HEK293 (cell line): ENCODE measurements around the gene DAO.

Experiments
- CTCF ChIA-PET: fragments of 350-600 bp; formaldehyde crosslinking; extraction: SDS; loops from one replicate; lab custom pipeline; 2021; ENCODE audit warnings: antibody characterized with exemption; lab: Yijun Ruan, JAX
- POLR2A ChIA-PET: fragments of 300-600 bp; formaldehyde crosslinking; extraction: SDS; loops from one replicate; lab custom pipeline; 2020; ENCODE audit warnings: antibody characterized with exemption, inconsistent platforms; lab: Yijun Ruan, JAX
- H3K27ac ChIP-seq: fragments of 200-500 bp; sonication (Bioruptor generic); 2 replicates; pipeline ENCODE4 v1.5.1; 2014; ENCODE audit warnings: low read depth, low read length, control low read depth, inconsistent platforms; ENCODE audit errors: extremely low read depth
- H3K36me3 ChIP-seq, 2 experiments: fragments of 200-500 bp in 1 of 2; sonication (Bioruptor generic) in 1 of 2; 1 replicate in 1 of 2; 2 replicates in 1 of 2; pipeline ENCODE4 v1.5.1; 2014 to 2017; ENCODE audit warnings: inconsistent platforms in 2 of 2, low read length in 2 of 2; ENCODE audit not compliant: control insufficient read depth in 2 of 2, insufficient read depth in 1 of 2
- H3K4me1 ChIP-seq: fragments of 200-500 bp; sonication (Bioruptor generic); 2 replicates; pipeline ENCODE4 v1.5.1; 2014; ENCODE audit warnings: mild to moderate bottlenecking, low read length, inconsistent platforms; ENCODE audit not compliant: control insufficient read depth, insufficient read depth
- H3K4me3 ChIP-seq: 2 replicates; pipeline ENCODE4 v1.5.1; 2011; ENCODE audit warnings: low read depth, mild to moderate bottlenecking, control low read depth, low read length, moderate library complexity
- H3K9me3 ChIP-seq: fragments of 200-500 bp; sonication (Bioruptor generic); 2 replicates; pipeline ENCODE4 v1.5.1; 2014; ENCODE audit warnings: low read depth, low read length, inconsistent platforms; ENCODE audit not compliant: control insufficient read depth, insufficient read depth
- GLI4 ChIP-seq: fragments of 450-650 bp; formaldehyde crosslinking; IDR thresholded peaks from 2 replicates; pipeline ENCODE4 v1.5.1; 2016; ENCODE audit warnings: missing biosample characterization, missing genetic modification characterization
- KLF10 ChIP-seq: fragments of 450-650 bp; IDR thresholded peaks from 2 replicates; pipeline ENCODE4 v1.5.1; 2018; ENCODE audit warnings: missing biosample characterization, mild to moderate bottlenecking, missing genetic modification characterization
- KLF7 ChIP-seq: fragments of 450-650 bp; formaldehyde crosslinking; IDR thresholded peaks from 2 replicates; pipeline ENCODE4 v1.5.1; 2016; ENCODE audit warnings: missing biosample characterization, missing genetic modification characterization, borderline replicate concordance
- PRDM10 ChIP-seq: fragments of 450-650 bp; formaldehyde crosslinking; IDR thresholded peaks from 2 replicates; pipeline ENCODE4 v1.5.1; 2016; ENCODE audit warnings: missing biosample characterization, missing genetic modification characterization
- PRDM6 ChIP-seq: fragments of 450-650 bp; formaldehyde crosslinking; IDR thresholded peaks from 2 replicates; pipeline ENCODE4 v1.5.1; 2017; ENCODE audit warnings: missing biosample characterization, missing genetic modification characterization
- REPIN1 ChIP-seq: fragments of 450-650 bp; formaldehyde crosslinking; IDR thresholded peaks from 2 replicates; pipeline ENCODE4 v1.5.1; 2017; ENCODE audit warnings: missing biosample characterization, missing genetic modification characterization, low read depth
- SP7 ChIP-seq: fragments of 450-650 bp; formaldehyde crosslinking; IDR thresholded peaks from 2 replicates; pipeline ENCODE4 v1.5.1; 2016; ENCODE audit warnings: missing biosample characterization, missing genetic modification characterization
- YY2 ChIP-seq: fragments of 450-650 bp; formaldehyde crosslinking; IDR thresholded peaks from 2 replicates; pipeline ENCODE4 v1.5.1; 2016; ENCODE audit warnings: missing biosample characterization, missing genetic modification characterization
- ZFHX2 ChIP-seq: fragments of 450-650 bp; formaldehyde crosslinking; conservative IDR thresholded peaks from 2 replicates; pipeline ENCODE4 v1.5.1; 2016; ENCODE audit warnings: missing biosample characterization, missing genetic modification characterization
- ZNF10 ChIP-seq: fragments of 450-650 bp; formaldehyde crosslinking; IDR thresholded peaks from 2 replicates; pipeline ENCODE4 v1.5.1; 2017; ENCODE audit warnings: missing biosample characterization, missing genetic modification characterization
- ZNF121 ChIP-seq: fragments of 450-650 bp; formaldehyde crosslinking; IDR thresholded peaks from 2 replicates; pipeline ENCODE4 v1.5.1; 2016; ENCODE audit warnings: missing biosample characterization, missing genetic modification characterization
- ZNF16 ChIP-seq: fragments of 450-650 bp; formaldehyde crosslinking; IDR thresholded peaks from 2 replicates; pipeline ENCODE4 v1.5.1; 2016; ENCODE audit warnings: low read depth, missing biosample characterization, missing genetic modification characterization
- ZNF202 ChIP-seq: fragments of 450-650 bp; formaldehyde crosslinking; IDR thresholded peaks from 2 replicates; pipeline ENCODE4 v1.5.1; 2016; ENCODE audit warnings: missing biosample characterization, missing genetic modification characterization, borderline replicate concordance
- ZNF560 ChIP-seq: fragments of 450-650 bp; formaldehyde crosslinking; IDR thresholded peaks from 2 replicates; pipeline ENCODE4 v1.5.1; 2017; ENCODE audit warnings: missing biosample characterization, missing genetic modification characterization, borderline replicate concordance
- ZNF600 ChIP-seq: fragments of 450-650 bp; formaldehyde crosslinking; IDR thresholded peaks from 2 replicates; pipeline ENCODE4 v1.5.1; 2016; ENCODE audit warnings: missing biosample characterization, missing genetic modification characterization
- ZNF621 ChIP-seq: fragments of 450-650 bp; formaldehyde crosslinking; IDR thresholded peaks from 2 replicates; pipeline ENCODE4 v1.5.1; 2017; ENCODE audit warnings: missing biosample characterization, missing genetic modification characterization
- ZNF76 ChIP-seq: fragments of 450-650 bp; formaldehyde crosslinking; IDR thresholded peaks from 2 replicates; pipeline ENCODE4; 2016; ENCODE audit warnings: low read depth, missing biosample characterization, missing genetic modification characterization, borderline replicate concordance
- ZNF843 ChIP-seq: fragments of 450-650 bp; formaldehyde crosslinking; IDR thresholded peaks from 2 replicates; pipeline ENCODE4 v1.5.1; 2016; ENCODE audit warnings: missing biosample characterization, missing genetic modification characterization
- ZXDB ChIP-seq: fragments of 450-650 bp; formaldehyde crosslinking; IDR thresholded peaks from 2 replicates; pipeline ENCODE4 v1.5.1; 2016; ENCODE audit warnings: missing biosample characterization, missing genetic modification characterization
- TF ChIP-seq, protein P1 (sequence below): fragments of 450-650 bp; formaldehyde crosslinking; IDR thresholded peaks from 2 replicates; pipeline ENCODE4 v1.5.1; 2017; ENCODE audit warnings: missing biosample characterization, missing genetic modification characterization
- TF ChIP-seq, protein P2 (sequence below): fragments of 450-650 bp; formaldehyde crosslinking; IDR thresholded peaks from 2 replicates; pipeline ENCODE4 v1.5.1; 2016; ENCODE audit warnings: missing biosample characterization, missing genetic modification characterization
- TF ChIP-seq, protein P3 (sequence below): fragments of 450-650 bp; formaldehyde crosslinking; optimal IDR thresholded peaks from 2 replicates; pipeline ENCODE3; 2016; ENCODE audit warnings: missing biosample characterization, mild to moderate bottlenecking, missing genetic modification characterization
- TF ChIP-seq, protein P4 (sequence below): fragments of 450-650 bp; formaldehyde crosslinking; IDR thresholded peaks from 2 replicates; pipeline ENCODE4 v1.5.1; 2016; ENCODE audit warnings: missing biosample characterization, missing genetic modification characterization, low read depth

Gene DAO

GRCh38 chr12:108928695-108929094 is 48.8 kb downstream of the DAO start (continued):
- TF ChIP-seq PRDM10 (no peak), SP7 (no peak), ZNF76 (tag by site-specific recombination) (no peak), REPIN1 (tag by site-specific recombination) (no peak), ZNF10 (no peak), YY2 (tag by site-specific recombination) (no peak), ZNF16 (no peak)
- TF ChIP-seq, protein P1, sequence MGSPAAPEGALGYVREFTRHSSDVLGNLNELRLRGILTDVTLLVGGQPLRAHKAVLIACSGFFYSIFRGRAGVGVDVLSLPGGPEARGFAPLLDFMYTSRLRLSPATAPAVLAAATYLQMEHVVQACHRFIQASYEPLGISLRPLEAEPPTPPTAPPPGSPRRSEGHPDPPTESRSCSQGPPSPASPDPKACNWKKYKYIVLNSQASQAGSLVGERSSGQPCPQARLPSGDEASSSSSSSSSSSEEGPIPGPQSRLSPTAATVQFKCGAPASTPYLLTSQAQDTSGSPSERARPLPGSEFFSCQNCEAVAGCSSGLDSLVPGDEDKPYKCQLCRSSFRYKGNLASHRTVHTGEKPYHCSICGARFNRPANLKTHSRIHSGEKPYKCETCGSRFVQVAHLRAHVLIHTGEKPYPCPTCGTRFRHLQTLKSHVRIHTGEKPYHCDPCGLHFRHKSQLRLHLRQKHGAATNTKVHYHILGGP (tag by site-specific recombination): no peak

DNA sequence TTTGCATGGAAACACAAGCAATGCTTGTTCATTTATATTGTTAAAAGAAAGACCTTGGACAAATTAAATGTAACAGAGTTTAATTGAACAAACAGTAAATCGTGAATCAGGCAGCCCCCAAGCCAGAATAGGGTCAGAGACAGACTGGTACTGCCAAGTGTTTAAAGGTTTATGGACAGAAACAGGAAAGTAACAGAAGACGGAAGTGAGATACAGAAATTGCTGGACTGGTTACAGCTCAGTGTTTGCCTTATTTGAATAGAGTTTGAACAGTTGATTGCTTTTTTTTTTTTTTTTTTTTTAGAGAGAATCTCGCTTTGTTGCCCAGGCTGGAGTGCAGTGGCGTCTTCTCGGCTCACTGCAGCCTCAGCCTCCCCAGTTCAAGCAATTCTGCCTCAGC is 50.3 kb downstream of the DAO start:
- no peaks in the 10 kb centered on the region for H3K4me1 ChIP-seq
- H3K4me3 ChIP-seq: no peak overlapping the region
- CTCF ChIA-PET: interaction anchor here (0.6 kb wide), 1 partner anchor 13 kb away, joined by 3 read pairs; no protein-coding TSS in a partner anchor
- TF ChIP-seq ZNF600 (tag by site-specific recombination): no peak
- TF ChIP-seq PRDM6: no peak
- TF ChIP-seq, protein P2, sequence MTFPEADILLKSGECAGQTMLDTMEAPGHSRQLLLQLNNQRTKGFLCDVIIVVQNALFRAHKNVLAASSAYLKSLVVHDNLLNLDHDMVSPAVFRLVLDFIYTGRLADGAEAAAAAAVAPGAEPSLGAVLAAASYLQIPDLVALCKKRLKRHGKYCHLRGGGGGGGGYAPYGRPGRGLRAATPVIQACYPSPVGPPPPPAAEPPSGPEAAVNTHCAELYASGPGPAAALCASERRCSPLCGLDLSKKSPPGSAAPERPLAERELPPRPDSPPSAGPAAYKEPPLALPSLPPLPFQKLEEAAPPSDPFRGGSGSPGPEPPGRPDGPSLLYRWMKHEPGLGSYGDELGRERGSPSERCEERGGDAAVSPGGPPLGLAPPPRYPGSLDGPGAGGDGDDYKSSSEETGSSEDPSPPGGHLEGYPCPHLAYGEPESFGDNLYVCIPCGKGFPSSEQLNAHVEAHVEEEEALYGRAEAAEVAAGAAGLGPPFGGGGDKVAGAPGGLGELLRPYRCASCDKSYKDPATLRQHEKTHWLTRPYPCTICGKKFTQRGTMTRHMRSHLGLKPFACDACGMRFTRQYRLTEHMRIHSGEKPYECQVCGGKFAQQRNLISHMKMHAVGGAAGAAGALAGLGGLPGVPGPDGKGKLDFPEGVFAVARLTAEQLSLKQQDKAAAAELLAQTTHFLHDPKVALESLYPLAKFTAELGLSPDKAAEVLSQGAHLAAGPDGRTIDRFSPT (tag by site-specific recombination): no peak
- no peak for TF ChIP-seq ZNF621 (tag by site-specific recombination)
- TF ChIP-seq ZXDB (tag by site-specific recombination): no peak
- no peak for TF ChIP-seq ZFHX2 (tag by site-specific recombination)
- no peak for TF ChIP-seq GLI4 (tag by site-specific recombination)
- no peak for TF ChIP-seq ZNF202 (tag by site-specific recombination)
- TF ChIP-seq KLF7: no peak
- TF ChIP-seq, protein P3, sequence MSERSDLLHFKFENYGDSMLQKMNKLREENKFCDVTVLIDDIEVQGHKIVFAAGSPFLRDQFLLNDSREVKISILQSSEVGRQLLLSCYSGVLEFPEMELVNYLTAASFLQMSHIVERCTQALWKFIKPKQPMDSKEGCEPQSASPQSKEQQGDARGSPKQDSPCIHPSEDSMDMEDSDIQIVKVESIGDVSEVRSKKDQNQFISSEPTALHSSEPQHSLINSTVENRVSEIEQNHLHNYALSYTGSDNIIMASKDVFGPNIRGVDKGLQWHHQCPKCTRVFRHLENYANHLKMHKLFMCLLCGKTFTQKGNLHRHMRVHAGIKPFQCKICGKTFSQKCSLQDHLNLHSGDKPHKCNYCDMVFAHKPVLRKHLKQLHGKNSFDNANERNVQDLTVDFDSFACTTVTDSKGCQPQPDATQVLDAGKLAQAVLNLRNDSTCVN (tag by site-specific recombination): no peak
- no peak for TF ChIP-seq ZNF560
- TF ChIP-seq ZNF121 (tag by site-specific recombination): no peak
- no peak for TF ChIP-seq KLF10 (tag by site-specific recombination)
- TF ChIP-seq, protein P4, sequence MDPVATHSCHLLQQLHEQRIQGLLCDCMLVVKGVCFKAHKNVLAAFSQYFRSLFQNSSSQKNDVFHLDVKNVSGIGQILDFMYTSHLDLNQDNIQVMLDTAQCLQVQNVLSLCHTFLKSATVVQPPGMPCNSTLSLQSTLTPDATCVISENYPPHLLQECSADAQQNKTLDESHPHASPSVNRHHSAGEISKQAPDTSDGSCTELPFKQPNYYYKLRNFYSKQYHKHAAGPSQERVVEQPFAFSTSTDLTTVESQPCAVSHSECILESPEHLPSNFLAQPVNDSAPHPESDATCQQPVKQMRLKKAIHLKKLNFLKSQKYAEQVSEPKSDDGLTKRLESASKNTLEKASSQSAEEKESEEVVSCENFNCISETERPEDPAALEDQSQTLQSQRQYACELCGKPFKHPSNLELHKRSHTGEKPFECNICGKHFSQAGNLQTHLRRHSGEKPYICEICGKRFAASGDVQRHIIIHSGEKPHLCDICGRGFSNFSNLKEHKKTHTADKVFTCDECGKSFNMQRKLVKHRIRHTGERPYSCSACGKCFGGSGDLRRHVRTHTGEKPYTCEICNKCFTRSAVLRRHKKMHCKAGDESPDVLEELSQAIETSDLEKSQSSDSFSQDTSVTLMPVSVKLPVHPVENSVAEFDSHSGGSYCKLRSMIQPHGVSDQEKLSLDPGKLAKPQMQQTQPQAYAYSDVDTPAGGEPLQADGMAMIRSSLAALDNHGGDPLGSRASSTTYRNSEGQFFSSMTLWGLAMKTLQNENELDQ: no peak
- no peak for TF ChIP-seq ZNF843 (tag by site-specific recombination)
- H3K36me3 ChIP-seq: no peaks in the 10 kb centered on the region
- no peak overlapping the region for H3K27ac ChIP-seq
- no peaks in the 10 kb centered on the region for H3K9me3 ChIP-seq
- POLR2A ChIA-PET: no interaction called here
